CD4-positive, alpha-beta T cell (primary cell): ENCODE measurements around the gene MT3. TPM values are rescaled to one million over a fixed set of nuclear protein-coding genes. Genes with fewer than 3 reads are reported as not detected.
A peak's percentile ranks its signal among the peaks of the same experiment; 100 is the strongest.

Experiments
- ATAC-seq: fragments of 200-7000 bp; cut with Tn5 transposase; one replicate; pipeline ENCODE4 v1.10.0; 2022; ENCODE audit warnings: mild to moderate bottlenecking; ENCODE audit not compliant: poor library complexity
- CTCF ChIA-PET: fragments of 350-600 bp; sonication (Branson Sonifier 250); formaldehyde crosslinking; loops from one replicate; lab custom pipeline; 2021; ENCODE audit warnings: antibody characterized with exemption, inconsistent platforms; lab: Charles Lee
- POLR2A ChIA-PET: fragments of 350-600 bp; sonication (Branson Sonifier 250); formaldehyde crosslinking; loops from one replicate; lab custom pipeline; 2021; ENCODE audit warnings: antibody characterized with exemption, inconsistent platforms; lab: Charles Lee
- DNase-seq, 14 experiments: peaks; one replicate each; pipeline ENCODE4 v3.0.0-alpha.2; 2013 to 2020; ENCODE audit warnings: mixed read lengths in 2 of 14
- H3K27ac ChIP-seq, 2 donors: one replicate each; pipeline versions ENCODE4 v1.5.1 to v1.7.0; 2013; ENCODE audit warnings: low read length in 2 of 2, low read depth in 1 of 2, mild to moderate bottlenecking in 1 of 2
- H3K27me3 ChIP-seq, 2 experiments: 1 replicate in 1 of 2; 2 replicates in 1 of 2; pipeline versions ENCODE4 v1.6.1 to v1.7.0; 2013; ENCODE audit warnings: low read length in 2 of 2, control low read depth in 1 of 2, mild to moderate bottlenecking in 1 of 2, moderate library complexity in 1 of 2; ENCODE audit not compliant: insufficient read depth in 2 of 2, control insufficient read depth in 1 of 2
- H3K36me3 ChIP-seq: one replicate; pipeline ENCODE4 v1.6.1; 2013; ENCODE audit warnings: low read length, control low read depth; ENCODE audit not compliant: insufficient read depth
- H3K4me1 ChIP-seq: one replicate; pipeline ENCODE4 v1.6.1; 2013; ENCODE audit warnings: low read length, control low read depth; ENCODE audit not compliant: insufficient read depth
- H3K4me3 ChIP-seq: one replicate; pipeline ENCODE4 v1.5.1; 2013; ENCODE audit warnings: mild to moderate bottlenecking, low read length, moderate library complexity
- H3K9me3 ChIP-seq, 2 experiments: 1 replicate in 1 of 2; 2 replicates in 1 of 2; pipeline versions ENCODE4 v1.6.1 to v1.7.0; 2013; ENCODE audit warnings: low read length in 2 of 2, mild to moderate bottlenecking in 2 of 2, control low read depth in 1 of 2, moderate library complexity in 1 of 2; ENCODE audit not compliant: control insufficient read depth in 1 of 2, insufficient read depth in 1 of 2
- H3K27ac Mint-ChIP-seq: one replicate; pipeline ENCODE4 v1.8.0; 2020; ENCODE audit warnings: mixed read lengths
- H3K27me3 Mint-ChIP-seq: one replicate; pipeline ENCODE4 v1.8.0; 2021; ENCODE audit warnings: mixed read lengths
- H3K36me3 Mint-ChIP-seq: one replicate; pipeline ENCODE4 v1.8.0; 2021; ENCODE audit warnings: low read depth, mixed read lengths
- H3K4me1 Mint-ChIP-seq: one replicate; pipeline ENCODE4 v1.8.0; 2021; ENCODE audit warnings: low read depth, mixed read lengths
- H3K4me3 Mint-ChIP-seq: one replicate; pipeline ENCODE4 v1.8.0; 2020; ENCODE audit warnings: mild to moderate bottlenecking, mixed read lengths
- H3K9me3 Mint-ChIP-seq: one replicate; pipeline ENCODE4 v1.8.0; 2020; ENCODE audit warnings: mixed read lengths
- intact Hi-C, 2 experiments: fragments of 100-400 bp; cut with DNase I in 1 of 2; cut with micrococcal nuclease in 1 of 2; formaldehyde crosslinking; loops; one replicate each; pipeline versions ENCODE4 v1.15.1 to v1.9.0; 2023 to 2025; cut with DNase I, micrococcal nuclease
- total RNA-seq, 174 experiments: library from RNA in 2 of 174; stranded (reverse) in 2 of 174; gene quantifications; one replicate each; pipeline ENCODE4 v1.2.3 and lab custom pipeline; 2021 to 2026
- TF ChIP-seq, protein P1 (sequence below): fragments of 200-600 bp; IDR thresholded peaks from one replicate; pipeline ENCODE4 v1.8.0; 2022; ENCODE audit warnings: antibody characterized with exemption, mild to moderate bottlenecking

MT3 gene
- total RNA-seq, 2 experiments from 2014 or later = 0.50 TPM; not detected in 1

DNA sequence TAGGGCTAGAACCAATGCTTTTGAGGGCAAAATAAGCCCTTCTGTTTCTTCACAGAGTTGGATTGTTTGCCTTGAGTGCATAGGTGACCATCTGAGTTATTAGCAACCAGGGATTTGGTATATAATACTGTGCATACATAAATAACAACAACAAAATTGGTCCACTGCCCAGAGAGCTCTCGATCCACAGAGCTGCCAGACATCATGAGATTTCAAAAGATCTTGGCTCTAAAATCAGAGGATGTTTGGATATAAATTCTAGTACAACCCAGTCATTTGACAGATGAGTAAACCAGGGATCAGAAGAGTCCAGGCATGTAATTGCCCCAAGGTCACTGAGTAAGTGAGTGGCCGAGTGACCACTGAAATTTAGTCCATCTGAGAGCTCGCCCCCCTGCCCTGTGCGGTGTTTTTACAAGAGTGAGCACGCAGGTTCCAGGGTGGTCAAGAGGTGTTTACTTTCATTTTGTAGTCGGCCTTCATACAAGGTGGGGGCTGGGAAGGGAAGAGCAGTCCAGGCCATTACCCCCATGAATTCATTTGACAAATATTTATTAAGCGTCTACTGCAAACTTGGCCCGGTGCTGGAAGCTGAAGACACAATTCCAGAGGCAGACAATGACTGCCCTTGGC is 17.3 kb downstream of the MT3 start:
- Mint-ChIP-seq H3K27me3 (no peaks in the 10 kb centered on the region), H3K36me3 (no peaks in the 10 kb centered on the region), H3K4me3 (peak overlapping the region; percentile 87), H3K4me1 (peaks cover 55% of the 10 kb centered on the region), H3K9me3 (no peaks in the 10 kb centered on the region), H3K27ac (peak overlapping the region; percentile 96)
- H3K9me3 ChIP-seq = no peaks in the 10 kb centered on the region
- H3K27me3 ChIP-seq = peaks cover 0 to under 1% of the 10 kb centered on the region in 2 experiments
- intact Hi-C loops = no loop called here
- CTCF ChIA-PET = interaction anchor here (3.1 kb wide), 1 partner anchor 95 kb away, joined by 13 read pairs; no protein-coding TSS in a partner anchor
- H3K36me3 ChIP-seq = no peaks in the 10 kb centered on the region
- POLR2A ChIA-PET = interaction anchor here (1.0 to 1.3 kb wide), 4 partner anchors 17 to 96 kb away, joined by 3 to 4 read pairs (median 4); partner anchors contain the start of gene MT1E
- no peak overlapping the region for H3K4me3 ChIP-seq
- TF ChIP-seq, protein P1, sequence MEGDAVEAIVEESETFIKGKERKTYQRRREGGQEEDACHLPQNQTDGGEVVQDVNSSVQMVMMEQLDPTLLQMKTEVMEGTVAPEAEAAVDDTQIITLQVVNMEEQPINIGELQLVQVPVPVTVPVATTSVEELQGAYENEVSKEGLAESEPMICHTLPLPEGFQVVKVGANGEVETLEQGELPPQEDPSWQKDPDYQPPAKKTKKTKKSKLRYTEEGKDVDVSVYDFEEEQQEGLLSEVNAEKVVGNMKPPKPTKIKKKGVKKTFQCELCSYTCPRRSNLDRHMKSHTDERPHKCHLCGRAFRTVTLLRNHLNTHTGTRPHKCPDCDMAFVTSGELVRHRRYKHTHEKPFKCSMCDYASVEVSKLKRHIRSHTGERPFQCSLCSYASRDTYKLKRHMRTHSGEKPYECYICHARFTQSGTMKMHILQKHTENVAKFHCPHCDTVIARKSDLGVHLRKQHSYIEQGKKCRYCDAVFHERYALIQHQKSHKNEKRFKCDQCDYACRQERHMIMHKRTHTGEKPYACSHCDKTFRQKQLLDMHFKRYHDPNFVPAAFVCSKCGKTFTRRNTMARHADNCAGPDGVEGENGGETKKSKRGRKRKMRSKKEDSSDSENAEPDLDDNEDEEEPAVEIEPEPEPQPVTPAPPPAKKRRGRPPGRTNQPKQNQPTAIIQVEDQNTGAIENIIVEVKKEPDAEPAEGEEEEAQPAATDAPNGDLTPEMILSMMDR = no peak
- H3K27ac ChIP-seq = no peak overlapping the region
- H3K4me1 ChIP-seq = peaks cover 49% of the 10 kb centered on the region
- ATAC-seq (no peak), DNase-seq (no peak)

DNA sequence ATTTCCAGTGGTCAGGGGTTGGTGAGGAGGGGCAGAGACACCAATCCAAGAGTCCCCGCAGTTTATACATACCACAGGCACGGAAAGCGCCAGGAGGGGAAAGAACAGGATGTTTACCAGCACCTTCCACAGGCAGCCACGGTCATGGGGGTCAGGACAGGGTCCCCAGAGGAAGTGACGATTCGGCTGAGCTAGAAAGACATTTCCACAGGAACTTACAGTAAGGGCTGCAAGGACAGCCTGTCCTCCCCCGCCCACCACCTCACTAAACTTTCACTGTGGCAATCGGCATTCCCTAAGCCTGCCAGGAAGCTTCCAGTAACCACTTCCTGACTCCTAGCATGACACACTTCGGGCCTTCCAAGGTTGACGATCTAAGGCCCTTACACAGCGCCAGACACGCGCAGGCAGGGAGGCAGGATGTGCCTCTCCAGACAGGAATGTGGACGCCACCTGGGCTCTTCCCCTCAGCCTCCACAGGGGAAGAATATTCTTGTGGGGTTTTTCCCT is 17.8 kb downstream of the MT3 start:
- Mint-ChIP-seq H3K4me1 (peaks cover 57% of the 10 kb centered on the region), H3K36me3 (no peaks in the 10 kb centered on the region), H3K4me3 (peak overlapping the region; percentile 87), H3K27ac (peak overlapping the region; percentile 96), H3K9me3 (no peaks in the 10 kb centered on the region), H3K27me3 (no peaks in the 10 kb centered on the region)
- CTCF ChIA-PET = interaction anchor here (1.8 kb wide), 1 partner anchor 93 kb away, joined by 4 read pairs; no protein-coding TSS in a partner anchor
- no peak overlapping the region for H3K4me3 ChIP-seq
- no peak overlapping the region for H3K27ac ChIP-seq
- DNase-seq (peak in 3 of 14 experiments; percentile 32 to 75 (median 39)), ATAC-seq (no peak)
- no peaks in the 10 kb centered on the region for H3K36me3 ChIP-seq
- H3K27me3 ChIP-seq = no peaks in the 10 kb centered on the region
- H3K4me1 ChIP-seq = peaks cover 50% of the 10 kb centered on the region
- intact Hi-C loops = no loop called here
- POLR2A ChIA-PET = interaction anchor here (1.0 to 1.3 kb wide), 4 partner anchors 17 to 95 kb away, joined by 3 to 4 read pairs (median 4); partner anchors contain the start of gene MT1E
- TF ChIP-seq, protein P1 = no peak
- H3K9me3 ChIP-seq = no peaks in the 10 kb centered on the region

DNA sequence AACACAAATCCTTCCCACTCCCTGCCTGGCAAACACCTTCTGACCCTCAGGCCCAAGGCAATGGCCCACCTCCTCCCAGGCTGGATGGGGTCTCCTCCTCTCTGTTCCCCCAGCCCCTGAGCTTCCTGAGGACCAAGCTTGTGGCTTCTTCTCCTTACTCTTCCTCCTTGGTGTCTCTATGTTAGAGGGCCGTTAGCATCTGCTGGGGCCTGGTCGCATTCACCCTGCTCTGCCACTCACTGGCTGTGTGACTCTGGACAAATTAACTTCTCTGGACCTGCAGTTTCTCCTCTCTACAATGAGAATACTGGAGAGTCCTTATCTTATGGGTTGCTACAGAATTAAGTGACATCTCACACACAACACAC is 18.3 kb downstream of the MT3 start:
- Mint-ChIP-seq H3K27ac (peak overlapping the region; percentile 96), H3K4me3 (peak overlapping the region; percentile 87), H3K9me3 (no peaks in the 10 kb centered on the region), H3K4me1 (peaks cover 57% of the 10 kb centered on the region), H3K27me3 (no peaks in the 10 kb centered on the region), H3K36me3 (no peaks in the 10 kb centered on the region)
- CTCF ChIA-PET = interaction anchor here (1.8 to 2.8 kb wide), 2 partner anchors 94 kb away, joined by 4 to 16 read pairs; no protein-coding TSS in a partner anchor
- intact Hi-C loops = loop anchor here (1.0 to 2.0 kb wide), 2 partner anchors 17 to 75 kb away; partner anchors contain the start of genes MT1E (in 1 of the 2) and MT1X (in 1 of the 2)
- ATAC-seq (no peak), DNase-seq (no peak)
- POLR2A ChIA-PET = interaction anchor here (0.9 to 3.7 kb wide), 4 partner anchors 16 to 95 kb away, joined by 3 to 26 read pairs (median 4); no protein-coding TSS in a partner anchor
- Histone ChIP-seq H3K27ac (no peak overlapping the region), H3K27me3 (no peaks in the 10 kb centered on the region), H3K4me1 (peaks cover 50% of the 10 kb centered on the region), H3K36me3 (no peaks in the 10 kb centered on the region), H3K9me3 (no peaks in the 10 kb centered on the region), H3K4me3 (peak overlapping the region; percentile 80)
- TF ChIP-seq, protein P1 = no peak
